ENCODE data around the gene BEND7. TPM values are rescaled to one million over a fixed set of nuclear protein-coding genes. Genes with fewer than 3 reads are reported as not detected.

Gene BEND7
- total and polyA plus RNA-seq, 8 donors: 7.3 to 22.8 (median 15.3) TPM

- no peak overlapping the region for H3K4me3 ChIP-seq
- no peak for ATAC-seq
- no peak for FAIRE-seq
Observed at GRCh38 chr10:13397052-13397451, 131.8 kb downstream of the BEND7 start.

DNA sequence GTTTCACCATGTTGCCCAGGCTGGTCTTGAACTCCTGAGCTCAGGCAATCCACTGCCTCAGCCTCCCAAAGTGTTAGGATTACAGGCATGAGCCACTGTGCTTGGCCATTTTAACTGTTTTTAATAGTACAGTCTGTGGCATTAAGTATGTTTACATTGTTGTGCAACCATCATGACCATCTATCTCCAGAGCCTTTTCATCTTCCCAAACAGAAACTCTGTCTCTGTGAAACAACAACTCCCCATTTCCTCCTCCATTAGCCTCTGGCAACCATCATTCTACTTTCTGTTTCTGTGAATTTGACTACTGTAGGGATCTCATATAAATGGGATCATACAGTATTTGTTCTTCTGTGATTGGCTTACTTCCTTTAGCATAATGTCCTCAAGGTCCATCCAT is 132.4 kb downstream of the BEND7 start:
- Histone ChIP-seq H3K27ac (no peak overlapping the region), H3K36me3 (no peaks in the 10 kb centered on the region), H3K4me1 (no peaks in the 10 kb centered on the region), H3K9me3 (no peaks in the 10 kb centered on the region), H3K27me3 (no peaks in the 10 kb centered on the region), H3K4me3 (no peak overlapping the region)
- no peak for FAIRE-seq
- no peak for DNase-seq
- TF ChIP-seq CTCF (IDR thresholded peaks at IDR 0.05): no peak
- intact Hi-C loops (cut with DNase I): no loop called here
- no peak for ATAC-seq

More at GRCh38 chr10:13397052-13397451, 131.8 kb downstream of the BEND7 start:
- no peak for TF ChIP-seq CTCF (IDR thresholded peaks at IDR 0.05)
- H3K27me3 ChIP-seq: no peaks in the 10 kb centered on the region
- H3K4me1 ChIP-seq: no peaks in the 10 kb centered on the region
- WGBS, 2 donors: 94 to 96% methylated on average over 3 of the region's 3 CpGs
- H3K9me3 ChIP-seq: no peaks in the 10 kb centered on the region
- no peak overlapping the region for H3K27ac ChIP-seq
- H3K36me3 ChIP-seq: no peaks in the 10 kb centered on the region
- intact Hi-C loops (cut with DNase I): no loop called here
- DNase-seq: no peak

DNA sequence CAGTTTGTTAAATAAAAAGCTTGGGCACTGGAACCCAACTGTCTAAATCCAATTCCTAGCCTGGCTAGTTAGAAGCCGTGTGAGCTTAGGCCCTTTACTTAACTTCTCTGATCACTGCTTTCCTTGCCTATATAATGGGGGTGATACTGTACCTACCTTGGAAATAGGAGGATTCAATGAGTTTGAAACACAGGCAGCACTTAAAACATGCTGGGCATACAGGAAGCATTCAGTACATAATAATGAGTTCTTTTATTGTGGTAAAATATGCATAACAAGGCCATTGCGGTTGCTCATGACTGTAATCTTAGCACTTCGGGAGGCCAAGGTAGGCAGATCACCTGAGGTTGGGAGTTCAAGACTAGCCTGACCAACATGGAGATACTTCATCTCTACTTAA is 133.3 kb downstream of the BEND7 start:
- DNase-seq: no peak
- no peaks in the 10 kb centered on the region for H3K4me1 ChIP-seq
- no peaks in the 10 kb centered on the region for H3K27me3 ChIP-seq
- no peak overlapping the region for H3K27ac ChIP-seq
- 89 to 93% methylated on average over 3 of the region's 3 CpGs for WGBS, 2 donors
- TF ChIP-seq CTCF (IDR thresholded peaks at IDR 0.05): no peak
- no peaks in the 10 kb centered on the region for H3K9me3 ChIP-seq
- H3K4me3 ChIP-seq: no peak overlapping the region
- no peaks in the 10 kb centered on the region for H3K36me3 ChIP-seq
- intact Hi-C loops (cut with DNase I): no loop called here
- no peak for FAIRE-seq
- ATAC-seq: no peak

DNA sequence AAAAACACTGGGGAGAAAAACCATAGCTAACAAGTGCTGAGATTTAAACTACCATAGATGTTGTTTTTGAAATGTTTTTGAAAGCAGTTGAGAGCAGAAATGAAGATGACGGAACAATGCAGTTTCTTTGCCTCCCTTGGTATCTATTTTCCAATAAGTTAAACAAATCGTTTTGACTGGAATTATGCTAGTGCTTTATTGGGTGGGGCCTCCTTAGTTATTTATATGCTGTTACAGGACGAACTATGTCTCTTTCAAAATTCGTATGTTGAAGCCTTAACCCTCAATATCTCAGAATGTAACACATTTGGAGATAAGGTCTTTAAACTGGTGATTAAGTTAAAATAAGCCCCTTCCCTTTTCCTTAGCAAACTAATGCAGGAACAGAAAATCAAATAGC is 135.2 kb downstream of the BEND7 start:
- WGBS, 2 donors: 58 to 60% methylated on average over 4 of the region's 4 CpGs
- H3K27me3 ChIP-seq: no peaks in the 10 kb centered on the region
- TF ChIP-seq CTCF (IDR thresholded peaks at IDR 0.05): no peak
- intact Hi-C loops (cut with DNase I): loop anchor here in 1 of 3 donors (5.0 kb wide), 1 partner anchor 206 kb away; no protein-coding TSS in a partner anchor
- no peak overlapping the region for H3K27ac ChIP-seq
- no peak overlapping the region for H3K4me3 ChIP-seq
- H3K4me1 ChIP-seq: no peaks in the 10 kb centered on the region
- no peak for DNase-seq
- FAIRE-seq: no peak
- no peak for ATAC-seq
- no peaks in the 10 kb centered on the region for H3K36me3 ChIP-seq
- no peaks in the 10 kb centered on the region for H3K9me3 ChIP-seq

DNA sequence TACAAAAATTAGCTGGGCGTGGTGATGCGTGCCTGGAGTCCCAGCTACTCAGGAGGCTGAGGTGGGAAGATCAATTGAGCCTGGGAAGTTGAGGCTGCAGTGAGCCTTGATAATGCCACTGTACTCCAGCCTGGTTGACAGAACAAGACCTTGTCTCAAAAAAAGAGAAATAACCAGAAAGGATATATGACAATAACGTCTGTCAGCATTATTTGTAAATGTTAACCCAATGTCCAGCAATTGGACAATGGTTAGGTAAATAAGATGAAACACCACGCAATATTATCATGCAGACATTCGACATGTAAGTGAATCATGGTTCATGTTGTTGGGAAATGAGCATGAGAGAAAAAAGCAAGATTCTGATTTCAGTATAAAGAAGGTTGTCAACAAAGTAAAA is 136.1 kb downstream of the BEND7 start:
- Histone ChIP-seq H3K4me1 (no peaks in the 10 kb centered on the region), H3K4me3 (no peak overlapping the region), H3K36me3 (no peaks in the 10 kb centered on the region), H3K27me3 (no peaks in the 10 kb centered on the region), H3K27ac (no peak overlapping the region), H3K9me3 (no peaks in the 10 kb centered on the region)
- intact Hi-C loops (cut with DNase I): loop anchor here in 1 of 3 donors (5.0 kb wide), 1 partner anchor 205 kb away; no protein-coding TSS in a partner anchor
- 85 to 89% methylated on average over 5 of the region's 5 CpGs for WGBS, 2 donors
- no peak for TF ChIP-seq CTCF (IDR thresholded peaks at IDR 0.05)
- no peak for FAIRE-seq
- ATAC-seq: no peak
- no peak for DNase-seq

Other genes starting within 250 kb of the BEND7 start
- gene PHYH, start 228.9 kb downstream of the BEND7 start, total RNA-seq: 10 to 100 TPM; 13.4 to 22.5 (median 18.3) TPM
- gene PHYH, start 228.9 kb downstream of the BEND7 start, polyA plus RNA-seq: 10 to 100 TPM; 20.0 to 32.0 TPM
- gene SEPHS1, start 180.7 kb downstream of the BEND7 start, total RNA-seq: 10 to 100 TPM; 14.4 to 24.6 (median 19.7) TPM
- gene SEPHS1, start 180.7 kb downstream of the BEND7 start, polyA plus RNA-seq: 10 to 100 TPM; 14.3 to 21.3 TPM
- gene PRPF18, start 58.0 kb upstream of the BEND7 start, total RNA-seq: 10 to 100 TPM in 1 of 6 donors, 1 to 10 TPM in 5; 8.1 to 12.0 (median 9.3) TPM
- gene PRPF18, start 58.0 kb upstream of the BEND7 start, polyA plus RNA-seq: 10 to 100 TPM in 1 of 2 donors, 1 to 10 TPM in 1; 6.2 to 10.7 TPM

All from pancreas (tissue), 10 donors.